GM06990 (cell line): ENCODE data around the gene APBA2.
"Not testable (repeated sequence)": the region's sequence is repeated elsewhere in the genome, so short reads cannot be mapped to it uniquely, and the experiment has no call there.

ENCODE experiments used
- DNase-seq: peaks from one replicate; pipeline ENCODE4 v3.0.0-alpha.2; 2011; ENCODE audit not compliant: insufficient read length; ENCODE audit errors: extremely low read depth
- H3K27me3 ChIP-seq: replicated peaks from 2 replicates; pipeline ENCODE4 v1.6.0; 2011; ENCODE audit warnings: low read length; ENCODE audit not compliant: control insufficient read depth, insufficient read depth
- H3K36me3 ChIP-seq: 2 replicates; pipeline ENCODE4 v1.5.1; 2011; ENCODE audit warnings: low read length; ENCODE audit not compliant: control insufficient read depth, insufficient read depth
- H3K4me3 ChIP-seq: replicated peaks from 2 replicates; pipeline ENCODE4 v1.5.1; 2011; ENCODE audit warnings: low read depth, mild to moderate bottlenecking, control low read depth, low read length
- TF ChIP-seq, protein P1 (sequence below): IDR thresholded peaks from 2 replicates; pipeline ENCODE4 v1.5.1; 2011; ENCODE audit warnings: low read length, control low read depth, mild to moderate bottlenecking, inconsistent platforms; ENCODE audit not compliant: insufficient read depth, poor library complexity, severe bottlenecking

The APBA2 gene

DNA sequence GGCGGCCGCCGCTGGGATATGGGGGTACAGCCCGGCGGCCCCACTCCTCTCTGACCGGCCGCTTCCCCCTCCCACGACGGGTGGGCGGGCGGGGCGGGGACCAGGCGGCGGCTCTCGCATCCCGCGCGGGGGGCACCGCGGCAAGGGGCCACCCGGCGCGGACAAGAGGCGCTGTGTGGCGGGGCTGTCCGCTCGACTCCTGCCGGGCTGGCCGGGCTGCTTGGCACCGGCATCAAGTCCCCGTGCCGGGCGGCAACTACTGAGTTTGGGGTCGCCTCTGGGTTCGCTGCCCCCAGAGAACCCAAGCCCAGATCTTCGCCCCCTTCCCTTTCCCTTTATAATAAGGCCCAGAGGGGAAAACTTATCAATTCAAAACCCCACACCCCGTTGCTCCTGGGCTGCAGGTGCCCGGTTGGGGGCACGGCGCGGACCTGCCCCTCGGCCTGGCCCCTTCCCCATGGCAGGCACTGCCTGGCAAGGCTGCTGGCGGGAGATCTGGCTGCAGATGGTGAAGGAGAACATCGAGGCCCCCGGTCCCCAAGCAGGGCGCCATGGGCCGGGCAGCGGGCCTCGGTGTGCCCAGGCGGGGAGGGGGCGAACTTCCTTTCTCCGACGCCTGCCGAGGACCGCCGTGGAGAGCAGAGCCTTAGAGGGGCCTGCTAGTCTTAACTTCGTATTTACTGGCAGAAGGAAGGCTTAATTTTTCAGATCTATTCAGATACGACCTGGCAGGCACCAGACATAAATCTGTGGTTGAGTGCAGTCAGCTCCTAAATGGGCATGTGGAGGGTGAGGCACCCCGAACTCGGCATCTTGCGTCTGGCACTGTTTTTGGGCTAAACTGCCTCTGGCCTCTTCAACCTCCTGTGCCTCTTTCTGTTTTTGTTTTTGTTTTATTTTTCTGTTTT, 911 bp downstream of the APBA2 start:
- no peaks in the 10 kb centered on the region; the same call in 1 of the 2 replicates for H3K27me3 ChIP-seq
- H3K36me3 ChIP-seq: no peaks in the 10 kb centered on the region
- DNase-seq: no peak
- no peak overlapping the region for H3K4me3 ChIP-seq
- TF ChIP-seq, protein P1, sequence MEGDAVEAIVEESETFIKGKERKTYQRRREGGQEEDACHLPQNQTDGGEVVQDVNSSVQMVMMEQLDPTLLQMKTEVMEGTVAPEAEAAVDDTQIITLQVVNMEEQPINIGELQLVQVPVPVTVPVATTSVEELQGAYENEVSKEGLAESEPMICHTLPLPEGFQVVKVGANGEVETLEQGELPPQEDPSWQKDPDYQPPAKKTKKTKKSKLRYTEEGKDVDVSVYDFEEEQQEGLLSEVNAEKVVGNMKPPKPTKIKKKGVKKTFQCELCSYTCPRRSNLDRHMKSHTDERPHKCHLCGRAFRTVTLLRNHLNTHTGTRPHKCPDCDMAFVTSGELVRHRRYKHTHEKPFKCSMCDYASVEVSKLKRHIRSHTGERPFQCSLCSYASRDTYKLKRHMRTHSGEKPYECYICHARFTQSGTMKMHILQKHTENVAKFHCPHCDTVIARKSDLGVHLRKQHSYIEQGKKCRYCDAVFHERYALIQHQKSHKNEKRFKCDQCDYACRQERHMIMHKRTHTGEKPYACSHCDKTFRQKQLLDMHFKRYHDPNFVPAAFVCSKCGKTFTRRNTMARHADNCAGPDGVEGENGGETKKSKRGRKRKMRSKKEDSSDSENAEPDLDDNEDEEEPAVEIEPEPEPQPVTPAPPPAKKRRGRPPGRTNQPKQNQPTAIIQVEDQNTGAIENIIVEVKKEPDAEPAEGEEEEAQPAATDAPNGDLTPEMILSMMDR: no peak

DNA sequence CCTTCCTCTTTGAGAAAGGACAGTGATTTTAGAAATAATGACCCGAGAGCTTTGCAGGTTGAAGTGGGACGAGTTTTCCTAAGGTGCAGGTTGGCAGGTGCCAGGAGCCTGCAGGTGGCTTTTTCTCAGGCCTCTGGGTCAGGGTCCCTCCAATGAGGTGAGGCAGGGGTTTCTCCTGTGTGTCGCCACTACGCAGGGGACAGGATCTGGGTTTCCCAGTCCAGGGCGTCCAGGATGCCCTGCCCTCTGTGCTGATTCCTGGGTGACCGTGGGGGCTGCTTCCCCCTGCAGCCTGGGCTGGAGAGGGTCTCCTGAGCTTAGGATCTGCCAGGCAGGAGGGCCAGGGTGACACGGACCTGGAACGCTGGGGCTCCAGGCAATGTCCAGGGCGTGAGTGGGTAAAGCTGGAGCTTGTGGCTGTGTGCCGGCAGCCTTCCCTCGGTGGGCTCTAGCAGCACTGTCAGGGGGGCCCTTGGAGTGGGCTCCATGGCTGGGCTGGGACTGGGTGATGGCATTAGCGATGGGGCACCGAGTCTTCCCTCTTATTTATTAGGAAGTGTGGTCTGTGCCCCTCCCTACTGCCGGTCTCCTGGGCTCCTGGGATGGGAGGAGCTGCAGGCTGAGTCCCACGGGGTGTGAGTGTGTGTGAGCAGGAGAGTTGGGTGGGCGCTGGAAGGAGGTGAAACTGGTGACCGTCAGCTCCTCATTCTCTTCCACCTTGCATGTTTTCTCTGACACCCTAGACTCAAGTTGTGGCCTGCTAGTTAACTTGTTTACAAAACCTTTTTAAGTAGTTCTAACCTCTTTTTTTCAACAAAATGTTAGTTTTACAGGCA, 1.8 kb downstream of the APBA2 start:
- Histone ChIP-seq H3K4me3 (no peak overlapping the region), H3K36me3 (no peaks in the 10 kb centered on the region), H3K27me3 (no peaks in the 10 kb centered on the region; the same call in 1 of the 2 replicates)
- TF ChIP-seq, protein P1: no peak
- no peak for DNase-seq

DNA sequence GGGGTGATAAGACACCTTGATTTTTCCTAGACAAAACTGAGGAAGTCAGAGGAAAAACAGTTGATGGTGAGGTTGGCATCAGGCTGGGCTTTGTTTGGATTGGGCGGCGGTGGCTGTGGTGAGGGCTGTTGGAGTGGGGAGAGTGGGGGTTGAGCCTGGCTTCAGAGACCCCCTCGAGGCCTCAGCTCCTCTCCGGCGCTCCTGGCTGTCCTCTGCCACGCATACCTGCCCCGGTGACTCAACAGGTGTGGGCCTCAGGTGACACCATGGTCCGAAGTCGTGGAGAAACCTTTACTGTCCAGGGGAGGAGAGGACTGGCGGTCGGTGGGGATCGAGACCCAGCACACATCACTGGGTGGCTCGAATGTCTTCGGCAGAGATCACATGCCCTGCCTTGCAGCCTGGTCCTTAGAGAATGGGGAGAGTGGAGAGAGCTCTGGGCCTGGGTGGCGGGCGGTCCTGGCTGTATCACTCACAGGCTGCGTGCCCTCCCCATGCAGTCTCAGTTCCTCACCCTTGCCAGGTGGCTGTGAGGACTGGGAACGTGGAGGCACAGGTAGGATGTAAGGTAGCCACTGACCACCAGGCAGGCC, 2.6 kb downstream of the APBA2 start:
- Histone ChIP-seq H3K4me3 (no peak overlapping the region), H3K27me3 (no peaks in the 10 kb centered on the region; the same call in 1 of the 2 replicates), H3K36me3 (no peaks in the 10 kb centered on the region)
- TF ChIP-seq, protein P1: no peak
- no peak for DNase-seq

DNA sequence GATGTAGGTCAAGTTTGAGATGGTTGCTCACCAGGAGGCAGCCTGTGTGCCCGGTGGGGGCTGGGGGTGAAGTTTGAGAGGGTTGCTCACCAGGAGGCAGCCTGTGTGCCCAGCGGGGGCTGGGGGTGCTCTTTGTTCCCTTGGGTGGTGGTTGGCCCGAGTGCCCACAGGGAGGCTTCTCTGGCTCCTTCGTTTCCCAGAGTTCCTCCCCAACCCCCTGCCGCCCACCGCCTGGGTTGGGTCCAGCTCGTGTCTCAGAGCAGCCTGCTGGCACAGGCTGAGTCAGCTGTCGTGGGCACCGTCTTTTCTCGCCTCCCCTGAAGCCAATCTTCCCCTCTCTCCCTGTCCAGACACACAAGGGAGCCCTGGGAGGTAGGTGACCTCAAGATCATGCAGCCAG, 3.1 kb downstream of the APBA2 start:
- no peak for DNase-seq
- Histone ChIP-seq H3K4me3 (no peak overlapping the region), H3K27me3 (no peaks in the 10 kb centered on the region; the same call in 1 of the 2 replicates), H3K36me3 (no peaks in the 10 kb centered on the region)
- TF ChIP-seq, protein P1: no peak

DNA sequence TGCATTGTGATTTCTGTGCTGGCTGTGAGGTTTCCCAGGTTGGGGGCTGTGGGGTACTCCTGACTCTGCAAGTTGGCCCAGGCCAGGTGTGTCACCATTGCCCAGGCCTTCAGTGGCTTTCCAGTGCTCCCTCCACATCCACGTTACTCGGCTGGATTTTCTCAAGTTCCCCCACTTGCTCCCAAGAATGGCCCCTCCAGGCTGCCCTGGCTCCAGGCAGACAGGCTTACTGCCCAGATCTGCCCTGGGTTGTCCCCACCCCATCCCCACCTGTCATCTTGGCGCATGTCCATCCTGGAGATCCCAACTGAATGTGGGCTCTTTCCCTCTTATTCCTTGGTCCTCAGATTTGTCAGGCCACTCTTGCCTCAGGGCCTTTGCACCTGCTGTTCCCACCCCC, 3.6 kb downstream of the APBA2 start:
- TF ChIP-seq, protein P1: no peak
- Histone ChIP-seq H3K27me3 (no peaks in the 10 kb centered on the region; the same call in 1 of the 2 replicates), H3K36me3 (no peaks in the 10 kb centered on the region), H3K4me3 (no peak overlapping the region)
- DNase-seq: no peak

DNA sequence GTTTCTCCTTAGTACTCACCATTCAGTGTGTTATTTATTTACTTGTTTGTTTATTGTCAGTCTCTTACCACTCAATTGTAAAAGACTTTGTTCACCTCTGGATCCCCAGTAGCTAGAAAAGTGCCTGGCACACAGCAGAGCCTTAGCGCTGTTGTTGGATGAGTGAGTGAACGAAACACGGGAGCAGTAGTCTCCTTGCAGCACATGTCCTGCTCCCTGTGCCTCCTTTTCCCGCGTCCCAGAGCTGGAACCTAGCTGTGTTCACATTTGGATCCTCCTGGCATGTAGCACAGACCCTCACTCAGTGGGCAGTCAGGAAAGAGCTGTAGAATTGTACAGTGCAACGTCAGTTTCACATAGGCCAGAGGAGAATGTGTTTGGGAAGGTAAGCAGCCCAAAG, 4.1 kb downstream of the APBA2 start:
- H3K36me3 ChIP-seq, H3K4me3 ChIP-seq, DNase-seq, H3K27me3 ChIP-seq: not testable (repeated sequence)

DNA sequence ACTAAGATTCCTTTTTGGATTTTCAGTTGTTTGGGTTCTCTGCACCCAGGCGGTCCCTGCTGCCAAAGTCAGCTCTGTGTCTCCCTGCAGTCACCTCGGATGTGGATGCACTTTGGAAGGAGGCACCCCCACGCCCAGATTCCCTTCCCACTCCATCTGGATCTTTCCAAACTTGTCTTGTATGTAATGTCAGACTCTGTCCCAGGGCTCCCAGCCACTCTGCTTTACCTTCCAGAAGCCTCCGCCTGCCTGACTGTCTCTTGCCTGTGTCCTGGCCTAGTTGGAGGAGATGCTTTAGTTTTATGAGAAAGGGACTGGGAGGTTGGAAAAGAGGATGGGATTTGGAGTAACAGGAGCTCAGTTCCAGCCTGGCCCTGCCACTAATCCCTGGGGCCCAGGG, 4.5 kb downstream of the APBA2 start:
- H3K4me3 ChIP-seq, H3K27me3 ChIP-seq, DNase-seq, H3K36me3 ChIP-seq: not testable (repeated sequence)
